ENCODE results near the gene CYB561D1.

CYB561D1 gene

GRCh38 chr1:109495738-109496137 is 1.8 kb downstream of the CYB561D1 start:
- no peak for ATAC-seq
- TF ChIP-seq ISL1 (CRISPR knock-in tag; IDR thresholded peaks at IDR 0.05) (no peak), RARB (CRISPR knock-in tag; IDR thresholded peaks at IDR 0.05) (no peak), CSDC2 (CRISPR knock-in tag; IDR thresholded peaks at IDR 0.05) (no peak), ZC3H10 (CRISPR knock-in tag; IDR thresholded peaks at IDR 0.05) (no peak), SNAI2 (CRISPR knock-in tag; IDR thresholded peaks at IDR 0.05) (no peak), TCF4 (CRISPR knock-in tag; IDR thresholded peaks at IDR 0.05; ENCODE audit: borderline replicate concordance) (no peak), ZNF8 (CRISPR knock-in tag; IDR thresholded peaks at IDR 0.05) (no peak), ZNF70 (CRISPR knock-in tag; IDR thresholded peaks at IDR 0.05) (no peak), TSHZ2 (CRISPR knock-in tag; IDR thresholded peaks at IDR 0.05) (no peak), ZFP3 (CRISPR knock-in tag; IDR thresholded peaks at IDR 0.05) (no peak), ZNF565 (CRISPR knock-in tag; conservative IDR thresholded peaks at IDR 0.05; ENCODE audit: low read depth) (no peak)

GRCh38 chr1:109497449-109498160 is 3.7 kb downstream of the CYB561D1 start:
- TF ChIP-seq PPARA (CRISPR knock-in tag; IDR thresholded peaks at IDR 0.05; ENCODE audit: borderline replicate concordance) (no peak), CSDC2 (CRISPR knock-in tag; IDR thresholded peaks at IDR 0.05) (no peak), POU6F1 (CRISPR knock-in tag; IDR thresholded peaks at IDR 0.05; ENCODE audit: borderline replicate concordance, low read depth) (no peak), ZC3H10 (CRISPR knock-in tag; IDR thresholded peaks at IDR 0.05) (no peak), CSRNP3 (CRISPR knock-in tag; IDR thresholded peaks at IDR 0.05) (no peak), ZNF70 (CRISPR knock-in tag; IDR thresholded peaks at IDR 0.05) (no peak), ESRRG (CRISPR knock-in tag; IDR thresholded peaks at IDR 0.05) (no peak), PATZ1 (CRISPR knock-in tag; IDR thresholded peaks at IDR 0.05; ENCODE audit: borderline replicate concordance) (no peak), ISL1 (CRISPR knock-in tag; IDR thresholded peaks at IDR 0.05) (no peak), TCF4 (CRISPR knock-in tag; IDR thresholded peaks at IDR 0.05; ENCODE audit: borderline replicate concordance) (no peak), ZNF8 (CRISPR knock-in tag; IDR thresholded peaks at IDR 0.05) (no peak), OSR1 (CRISPR knock-in tag; IDR thresholded peaks at IDR 0.05) (no peak), TSHZ2 (CRISPR knock-in tag; IDR thresholded peaks at IDR 0.05) (no peak), BACH2 (CRISPR knock-in tag; IDR thresholded peaks at IDR 0.05; ENCODE audit: borderline replicate concordance) (no peak), ZFP3 (CRISPR knock-in tag; IDR thresholded peaks at IDR 0.05) (no peak), ZFP30 (CRISPR knock-in tag; IDR thresholded peaks at IDR 0.05) (no peak)
- no peak for ATAC-seq

Measured in SK-N-SH treated with all-trans-retinoic acid at 6 μM for 48 hours (cell line).